Measurements from ENCODE around the gene HEPACAM2. TPM values are rescaled to one million over a fixed set of nuclear protein-coding genes. Genes with fewer than 3 reads are reported as not detected.

HEPACAM2 gene
- not detected in 2 replicates for total RNA-seq

GRCh38 chr7:93226310-93226709, at the start of gene HEPACAM2:
Gene HEPACAM2, minus strand, starts transcription at chr7:93226469.

DNA sequence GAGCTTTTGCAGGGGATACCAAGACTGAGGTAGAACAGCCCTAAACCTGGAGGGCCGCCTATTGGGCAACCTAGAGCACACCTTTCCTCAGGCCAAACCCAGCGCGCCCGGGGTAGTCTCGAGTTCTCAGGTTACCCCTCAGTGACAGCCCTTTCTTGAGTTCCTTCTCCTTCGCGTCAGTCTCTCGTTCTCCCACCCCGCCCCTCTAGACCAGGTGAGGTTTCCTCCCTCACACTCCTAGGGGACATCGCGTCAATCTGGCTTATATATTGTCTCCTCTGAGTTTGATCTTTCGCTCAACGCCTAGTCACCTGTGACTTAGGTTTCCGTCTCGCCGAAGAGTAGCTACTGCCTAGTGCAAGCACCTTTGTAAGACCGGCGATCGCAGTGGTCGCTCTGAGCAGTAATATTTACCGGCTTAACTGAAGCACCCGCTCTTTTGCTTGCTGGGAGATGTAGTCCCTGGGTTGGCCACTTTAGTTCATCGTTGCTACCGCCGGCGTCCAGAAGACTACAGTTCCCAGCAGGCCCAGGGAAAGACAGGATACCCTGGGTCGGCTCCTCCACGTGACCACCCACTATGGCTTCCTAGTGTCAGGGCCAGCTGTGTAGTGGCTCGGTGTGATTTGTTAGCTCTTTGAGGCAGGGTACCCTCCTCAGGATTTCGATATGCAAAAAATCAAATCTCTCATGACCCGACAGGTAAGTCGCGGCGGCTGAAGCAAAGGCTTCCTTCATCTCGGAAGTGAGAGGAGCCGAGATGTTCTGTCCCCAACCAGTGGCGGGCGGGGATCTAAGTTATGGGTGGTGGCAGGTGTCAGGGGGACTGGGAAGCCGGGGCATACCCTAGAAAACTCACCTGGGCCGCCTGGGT, 5.8 kb upstream of the HEPACAM2 start, which contains the start of gene VPS50:
TSS of gene VPS50 (plus strand) at position 568 of the 874 bp plus-strand sequence. CDS start at position 670, 102 bp downstream.

GRCh38 chr7:93148144-93148543, 78.1 kb downstream of the HEPACAM2 start, which contains the start of gene SAMD9L:
Gene SAMD9L, minus strand, starts transcription at chr7:93148385. Its CDS starts 12,414 bp downstream, at chr7:93135971.

Other genes starting within 250 kb of the HEPACAM2 start
- gene SAMD9, start 108.5 kb downstream of the HEPACAM2 start, total RNA-seq, result 11.1 and 11.2 TPM in 2 replicates
- gene SAMD9L, start 78.1 kb downstream of the HEPACAM2 start, total RNA-seq, result 7.8 and 18.9 TPM in 2 replicates
- 23.8 and 28.1 TPM in 2 replicates for gene VPS50, start 5.9 kb upstream of the HEPACAM2 start, total RNA-seq